Measurements from ENCODE around the gene CTSL. TPM values are rescaled to one million over a fixed set of nuclear protein-coding genes. Genes with fewer than 3 reads are reported as not detected.

Gene CTSL
- total RNA-seq, 4 donors from 2014 or later: 71.4 to 387 (median 94.5) TPM

DNA sequence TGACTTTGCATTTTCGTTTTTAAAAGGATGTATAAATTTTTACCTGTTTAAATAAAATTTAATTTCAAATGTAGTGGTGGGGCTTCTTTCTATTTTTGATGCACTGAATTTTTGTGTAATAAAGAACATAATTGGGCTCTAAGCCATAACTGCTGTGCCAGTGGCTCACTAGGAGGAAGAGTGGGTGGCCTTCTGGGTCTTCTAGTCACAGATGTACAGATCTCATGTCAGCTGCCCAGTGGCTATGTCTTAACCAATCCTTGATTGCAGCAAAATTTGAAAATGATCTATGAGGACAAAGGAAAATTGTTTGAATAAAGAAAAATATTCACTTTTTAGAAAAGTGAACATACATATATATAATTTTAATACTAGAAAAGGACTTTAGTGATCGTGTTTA lies 5.4 kb downstream of the CTSL start:
- Histone ChIP-seq H3K4me3 (no peak overlapping the region), H3K27me3 (peaks cover 0 to 5% (median 0%) of the 10 kb centered on the region in 4 donors), H3K36me3 (peaks cover 16 to 53% (median 45%) of the 10 kb centered on the region in 4 donors), H3K4me1 (peaks cover 23 to 45% (median 36%) of the 10 kb centered on the region in 4 donors), H3K27ac (replicated peaks in 1 of 4) (no peak overlapping the region), H3K9me3 (no peaks in the 10 kb centered on the region)
- 88% methylated on average over 2 of the region's 2 CpGs for WGBS
- intact Hi-C loops (cut with DNase I): no loop called here
- no peak for DNase-seq (ENCODE audit: extremely low spot score)
- TF ChIP-seq EP300 (IDR thresholded peaks at IDR 0.05) (no peak), POLR2A (IDR thresholded peaks at IDR 0.05; ENCODE audit: low read depth) (no peak), POLR2AphosphoS5 (IDR thresholded peaks at IDR 0.05) (no peak)
- TF ChIP-seq, protein P1, sequence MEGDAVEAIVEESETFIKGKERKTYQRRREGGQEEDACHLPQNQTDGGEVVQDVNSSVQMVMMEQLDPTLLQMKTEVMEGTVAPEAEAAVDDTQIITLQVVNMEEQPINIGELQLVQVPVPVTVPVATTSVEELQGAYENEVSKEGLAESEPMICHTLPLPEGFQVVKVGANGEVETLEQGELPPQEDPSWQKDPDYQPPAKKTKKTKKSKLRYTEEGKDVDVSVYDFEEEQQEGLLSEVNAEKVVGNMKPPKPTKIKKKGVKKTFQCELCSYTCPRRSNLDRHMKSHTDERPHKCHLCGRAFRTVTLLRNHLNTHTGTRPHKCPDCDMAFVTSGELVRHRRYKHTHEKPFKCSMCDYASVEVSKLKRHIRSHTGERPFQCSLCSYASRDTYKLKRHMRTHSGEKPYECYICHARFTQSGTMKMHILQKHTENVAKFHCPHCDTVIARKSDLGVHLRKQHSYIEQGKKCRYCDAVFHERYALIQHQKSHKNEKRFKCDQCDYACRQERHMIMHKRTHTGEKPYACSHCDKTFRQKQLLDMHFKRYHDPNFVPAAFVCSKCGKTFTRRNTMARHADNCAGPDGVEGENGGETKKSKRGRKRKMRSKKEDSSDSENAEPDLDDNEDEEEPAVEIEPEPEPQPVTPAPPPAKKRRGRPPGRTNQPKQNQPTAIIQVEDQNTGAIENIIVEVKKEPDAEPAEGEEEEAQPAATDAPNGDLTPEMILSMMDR (IDR thresholded peaks at IDR 0.05): no peak

DNA sequence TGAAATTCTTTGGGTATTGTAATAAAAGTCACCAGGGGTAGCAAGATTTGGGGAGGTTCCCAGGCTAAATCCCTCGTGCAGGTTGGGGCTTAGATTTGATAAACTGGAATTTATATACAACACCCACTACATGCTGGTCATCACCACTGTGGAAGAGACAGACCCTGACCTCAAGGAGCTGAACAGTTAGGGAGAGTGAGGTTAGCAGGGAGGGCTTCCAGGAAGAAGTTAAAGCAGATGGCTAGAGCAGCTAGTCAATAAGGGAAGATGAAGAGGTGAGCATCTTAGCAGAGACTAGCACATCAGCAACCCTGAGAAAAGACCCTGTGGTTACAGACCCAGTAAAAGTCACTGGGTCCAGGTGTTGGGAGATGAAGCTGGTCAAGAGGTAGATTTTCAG lies 6.4 kb downstream of the CTSL start:
- TF ChIP-seq EP300 (IDR thresholded peaks at IDR 0.05) (no peak), POLR2A (IDR thresholded peaks at IDR 0.05; ENCODE audit: low read depth) (no peak), POLR2AphosphoS5 (IDR thresholded peaks at IDR 0.05) (no peak)
- TF ChIP-seq, protein P1 (IDR thresholded peaks at IDR 0.05): no peak
- H3K27me3 ChIP-seq: peaks cover 0 to 5% (median 0%) of the 10 kb centered on the region in 4 donors
- H3K27ac ChIP-seq (replicated peaks in 1 of 4): no peak overlapping the region
- no peak for DNase-seq (ENCODE audit: extremely low spot score)
- no peak overlapping the region for H3K4me3 ChIP-seq
- WGBS: 90% methylated on average over 1 of the region's 1 CpG
- peaks cover 16 to 53% (median 44%) of the 10 kb centered on the region in 4 donors for H3K36me3 ChIP-seq
- no peaks in the 10 kb centered on the region for H3K9me3 ChIP-seq
- intact Hi-C loops (cut with DNase I): no loop called here
- peaks cover 16 to 35% (median 27%) of the 10 kb centered on the region in 4 donors for H3K4me1 ChIP-seq

DNA sequence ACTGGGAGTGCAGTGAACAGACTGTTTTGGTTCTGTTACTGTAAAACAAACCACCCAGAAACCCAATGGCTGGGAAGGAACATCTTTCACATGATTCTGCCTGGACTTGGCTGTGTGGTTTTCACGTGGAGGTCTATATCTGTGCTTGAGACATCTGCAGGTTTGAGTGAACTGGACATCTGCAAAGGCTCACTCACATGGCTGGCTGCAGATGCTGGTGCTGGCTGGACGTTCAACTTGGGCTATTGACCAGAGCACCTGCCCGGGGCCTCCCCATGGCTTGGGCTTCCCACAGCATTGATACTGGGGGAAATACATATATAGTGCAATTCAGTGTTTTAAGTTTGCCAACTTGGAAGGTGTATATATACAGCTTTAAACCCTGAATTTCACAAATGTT lies 6.8 kb downstream of the CTSL start:
- WGBS: 68% methylated on average over 3 of the region's 3 CpGs
- no peak for DNase-seq (ENCODE audit: extremely low spot score)
- Histone ChIP-seq H3K4me3 (no peak overlapping the region), H3K36me3 (peaks cover 16 to 50% (median 41%) of the 10 kb centered on the region in 4 donors), H3K4me1 (peaks cover 12 to 31% (median 23%) of the 10 kb centered on the region in 4 donors), H3K27ac (replicated peaks in 1 of 4) (no peak overlapping the region), H3K9me3 (no peaks in the 10 kb centered on the region), H3K27me3 (peaks cover 0 to 5% (median 0%) of the 10 kb centered on the region in 4 donors)
- intact Hi-C loops (cut with DNase I): no loop called here
- TF ChIP-seq POLR2A (IDR thresholded peaks at IDR 0.05; ENCODE audit: low read depth): no peak
- TF ChIP-seq, protein P1 (IDR thresholded peaks at IDR 0.05): no peak
- no peak for TF ChIP-seq EP300 (IDR thresholded peaks at IDR 0.05)
- no peak for TF ChIP-seq POLR2AphosphoS5 (IDR thresholded peaks at IDR 0.05)

DNA sequence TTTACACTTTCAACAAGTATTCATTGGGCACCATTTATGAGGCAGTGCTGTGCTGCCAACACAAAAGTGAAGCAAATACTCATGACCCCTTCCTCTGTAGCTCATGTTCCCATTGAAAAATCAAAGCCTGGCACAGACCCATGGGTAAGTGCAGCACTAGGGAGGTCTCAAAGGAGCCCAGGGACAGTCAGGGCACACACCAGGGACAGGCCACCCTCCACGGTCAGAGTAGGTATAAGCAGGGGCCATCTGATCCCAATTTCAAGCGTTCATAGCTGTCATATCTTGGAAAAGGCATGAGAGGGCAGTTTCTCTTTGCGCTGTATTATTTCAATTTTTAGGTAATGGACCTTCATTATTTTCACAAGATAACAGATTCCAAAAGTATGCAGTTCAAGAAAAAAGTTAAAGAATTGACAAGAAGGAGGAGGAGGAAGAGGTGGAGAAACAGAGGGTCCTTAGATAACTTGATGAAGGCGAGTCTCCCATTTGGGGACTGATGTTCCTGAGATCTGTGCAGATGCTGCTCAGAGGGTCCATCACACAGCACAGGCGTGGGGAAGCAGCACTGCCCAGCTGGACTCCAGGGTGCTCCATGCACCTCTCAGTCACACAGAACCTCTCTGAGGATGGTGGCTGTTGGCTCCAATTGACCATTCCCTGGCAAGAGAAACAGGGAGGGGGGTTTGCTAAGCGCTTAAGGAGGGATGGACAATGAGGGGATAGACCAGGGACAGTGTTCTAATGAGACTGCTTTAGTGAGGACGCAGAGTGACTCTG lies 7.5 kb downstream of the CTSL start:
- H3K36me3 ChIP-seq: peaks cover 16 to 43% (median 34%) of the 10 kb centered on the region in 4 donors
- H3K9me3 ChIP-seq: no peaks in the 10 kb centered on the region
- intact Hi-C loops (cut with DNase I): no loop called here
- 94% methylated on average over 7 of the region's 7 CpGs for whole genome bisulfite sequencing
- DNase-seq (ENCODE audit: extremely low spot score): no peak
- no peak overlapping the region for H3K4me3 ChIP-seq
- H3K27ac ChIP-seq (replicated peaks in 1 of 4): no peak overlapping the region
- no peak for TF ChIP-seq POLR2A (IDR thresholded peaks at IDR 0.05; ENCODE audit: low read depth)
- TF ChIP-seq POLR2AphosphoS5 (IDR thresholded peaks at IDR 0.05): no peak
- no peak for TF ChIP-seq EP300 (IDR thresholded peaks at IDR 0.05)
- TF ChIP-seq, protein P1 (IDR thresholded peaks at IDR 0.05): no peak
- peaks cover 0 to 5% (median 0%) of the 10 kb centered on the region in 4 donors for H3K27me3 ChIP-seq
- peaks cover 8 to 24% (median 16%) of the 10 kb centered on the region in 4 donors for H3K4me1 ChIP-seq

Measured in esophagus muscularis mucosa (tissue), 4 donors.